ENCODE measurements around the gene NCOA1.

- TF ChIP-seq CTCF (IDR thresholded peaks at IDR 0.05) = no peak
- TF ChIP-seq POLR2A (IDR thresholded peaks at IDR 0.05) = no peak
Observed at GRCh38 chr2:24611631-24612030, 120.6 kb downstream of the NCOA1 start.
